K562 (cell line): ENCODE results near the gene BRD4. TPM values are rescaled to one million over a fixed set of nuclear protein-coding genes. Genes with fewer than 3 reads are reported as not detected.

Experiments used
- ATAC-seq: fragments of 200-7000 bp; cut with Tn5 transposase; 3 replicates; pipeline ENCODE4 v1.9.1; 2020; ENCODE audit warnings: moderate library complexity
- BruUV-seq: library from RNA; stranded (reverse); fragments of 400-500 nt; replicated peaks from 2 replicates; lab custom pipeline; 2021; lab: Mats Ljungman, UMichigan
- CTCF ChIA-PET: fragments of 300-600 bp; formaldehyde crosslinking; extraction: SDS; loops from one replicate; lab custom pipeline; 2021; ENCODE audit warnings: low intra/inter-chr PET ratio; lab: Yijun Ruan, JAX
- POLR2A ChIA-PET: fragments of 300-600, 350-650 bp; sonication (Branson Sonifier 250); formaldehyde crosslinking; extraction: SDS; loops from one replicate; lab custom pipeline; 2021; ENCODE audit warnings: antibody characterized with exemption, inconsistent platforms; lab: Yijun Ruan, JAX
- DNase-seq, 4 experiments: peaks; one replicate each; pipeline versions ENCODE4 v3.0.0 to v3.0.0-alpha.2; 2011 to 2018; ENCODE audit warnings: low spot score in 3 of 4, mixed read lengths in 3 of 4; ENCODE audit errors: extremely low read depth in 1 of 4
- FAIRE-seq: peaks from 2 replicates; lab custom pipeline; 2011; peaks lifted over from hg19 to GRCh38; lab: Jason Lieb, UNC
- H2AFZ ChIP-seq: 2 replicates; pipeline ENCODE4 v1.6.0; 2011; ENCODE audit warnings: low read depth, low read length, control low read depth, inconsistent platforms
- H3K27ac ChIP-seq: fragments of 200-600 bp; 3 replicates; pipeline ENCODE4 v1.8.0; 2011; ENCODE audit warnings: low read depth, mild to moderate bottlenecking, control low read depth, inconsistent platforms, low read length, moderate library complexity, mixed read lengths; ENCODE audit errors: extremely low read depth
- H3K27me3 ChIP-seq, 2 experiments: fragments of 300-600 bp in 1 of 2; 2 replicates in 1 of 2; 3 replicates in 1 of 2; pipeline versions ENCODE4 v1.6.0 to v1.8.0; 2011; ENCODE audit warnings: inconsistent platforms in 2 of 2, low read length in 2 of 2, mild to moderate bottlenecking in 1 of 2, mixed read lengths in 1 of 2, moderate library complexity in 1 of 2; ENCODE audit not compliant: control insufficient read depth in 2 of 2, insufficient read depth in 2 of 2
- H3K36me3 ChIP-seq: fragments of 300-600 bp; 3 replicates; pipeline ENCODE4 v1.8.0; 2011; ENCODE audit warnings: mild to moderate bottlenecking, low read length, inconsistent platforms; ENCODE audit not compliant: control insufficient read depth, insufficient read depth
- H3K4me1 ChIP-seq, 2 experiments: fragments of 200-600 bp in 1 of 2; replicated peaks in 1 of 2; 2 replicates in 1 of 2; 3 replicates in 1 of 2; pipeline versions ENCODE4 v1.5.1 to v1.8.0; 2011; ENCODE audit warnings: inconsistent platforms in 2 of 2, low read length in 2 of 2, mild to moderate bottlenecking in 1 of 2, mixed read lengths in 1 of 2, moderate library complexity in 1 of 2; ENCODE audit not compliant: control insufficient read depth in 2 of 2, insufficient read depth in 2 of 2
- H3K4me2 ChIP-seq: 2 replicates; pipeline ENCODE4 v1.6.1; 2011; ENCODE audit warnings: low read length, control low read depth, inconsistent platforms, mixed read lengths; ENCODE audit not compliant: insufficient read depth
- H3K4me3 ChIP-seq: fragments of 200-600 bp; sonication (generic), shearing (Covaris generic); 2 replicates; pipeline ENCODE4 v1.5.1; 2016; ENCODE audit warnings: control low read depth, inconsistent platforms
- H3K79me2 ChIP-seq: fragments of 200-600 bp; 3 replicates; pipeline ENCODE4 v1.8.0; 2011; ENCODE audit warnings: low read length, inconsistent platforms; ENCODE audit not compliant: control insufficient read depth, insufficient read depth
- H3K9ac ChIP-seq, 2 experiments: 2 replicates each; pipeline versions ENCODE4 v1.6.0 to v1.6.1; 2011; ENCODE audit warnings: low read depth in 2 of 2, low read length in 2 of 2, control low read depth in 1 of 2, inconsistent platforms in 1 of 2, mild to moderate bottlenecking in 1 of 2, mixed read lengths in 1 of 2; ENCODE audit not compliant: insufficient read depth in 1 of 2
- H3K9me1 ChIP-seq: one replicate; pipeline ENCODE4 v1.6.0; 2011; ENCODE audit warnings: inconsistent platforms, mild to moderate bottlenecking, low read length, moderate library complexity; ENCODE audit not compliant: control insufficient read depth, insufficient read depth
- H3K9me3 ChIP-seq: replicated peaks from 2 replicates; pipeline ENCODE4 v1.5.1; 2011; ENCODE audit warnings: low read depth, low read length, inconsistent platforms; ENCODE audit not compliant: control insufficient read depth, insufficient read depth
- H4K20me1 ChIP-seq: replicated peaks from 2 replicates; pipeline ENCODE4 v1.6.1; 2011; ENCODE audit warnings: low read length, inconsistent platforms, mixed read lengths; ENCODE audit not compliant: control insufficient read depth, insufficient read depth
- E4F1 ChIP-seq: fragments of 250-450 bp; sonication (Bioruptor Pico); IDR thresholded peaks from 2 replicates; pipeline ENCODE4 v1.5.0; 2021; ENCODE audit warnings: mild to moderate bottlenecking, borderline replicate concordance
- ELF4 ChIP-seq: fragments of 450-650 bp; formaldehyde crosslinking; IDR thresholded peaks from 2 replicates; pipeline ENCODE4 v1.4.0; 2022; ENCODE audit warnings: missing genetic modification characterization
- NFYB ChIP-seq: IDR thresholded peaks from 2 replicates; pipeline ENCODE4 v1.6.1; 2011; ENCODE audit warnings: mild to moderate bottlenecking, moderate library complexity; ENCODE audit not compliant: insufficient read length; ENCODE audit errors: extremely low read depth
- PHB2 ChIP-seq: fragments of 450-650 bp; IDR thresholded peaks from 2 replicates; pipeline ENCODE4 v1.6.1; 2017; ENCODE audit warnings: low read depth
- PHTF2 ChIP-seq: fragments of 250-450 bp; sonication (Bioruptor Pico); IDR thresholded peaks from 2 replicates; pipeline ENCODE4 v1.5.0; 2021; ENCODE audit warnings: mild to moderate bottlenecking
- POLR2H ChIP-seq: IDR thresholded peaks from 2 replicates; pipeline ENCODE4 v1.6.1; 2016; ENCODE audit warnings: missing genetic modification characterization, low read depth, mild to moderate bottlenecking, control low read depth, missing compliant biosample characterization, moderate library complexity
- PPARD ChIP-seq: fragments of 250-450 bp; sonication (Bioruptor Pico); IDR thresholded peaks from 2 replicates; pipeline ENCODE4 v1.8.0; 2022; ENCODE audit warnings: inconsistent platforms, mild to moderate bottlenecking, moderate library complexity
- RBM39 ChIP-seq: fragments of 200-400 bp; formaldehyde crosslinking; optimal IDR thresholded peaks from 2 replicates; pipeline ENCODE3; 2018; ENCODE audit warnings: low read depth, low read length
- SMAD2 ChIP-seq: fragments of 150-350 bp; IDR thresholded peaks from 2 replicates; pipeline ENCODE4 v1.6.1; 2014; ENCODE audit warnings: low read depth, mild to moderate bottlenecking, low read length
- SRSF3 ChIP-seq: fragments of 200-400 bp; formaldehyde crosslinking; IDR thresholded peaks from 2 replicates; pipeline ENCODE4 v1.6.1; 2016; ENCODE audit warnings: mild to moderate bottlenecking, low read length, moderate library complexity; ENCODE audit not compliant: insufficient read depth
- SRSF9 ChIP-seq: fragments of 200-400 bp; formaldehyde crosslinking; IDR thresholded peaks from 2 replicates; pipeline ENCODE4 v1.6.1; 2017; ENCODE audit warnings: low read depth, low read length, borderline replicate concordance
- U2AF1 ChIP-seq: fragments of 200-400 bp; formaldehyde crosslinking; optimal IDR thresholded peaks from 2 replicates; pipeline ENCODE3; 2017; ENCODE audit warnings: mild to moderate bottlenecking, low read depth, low read length, moderate library complexity
- ZBED1 ChIP-seq: IDR thresholded peaks from 2 replicates; pipeline ENCODE4 v1.6.1; 2014
- ZBTB11 ChIP-seq, 3 experiments: fragments of 200-800 bp in 1 of 3; fragments of 250-450 bp in 1 of 3; fragments of 450-650 bp in 1 of 3; sonication (Bioruptor Pico) in 1 of 3; sonication (Bioruptor generic) in 1 of 3; formaldehyde crosslinking in 1 of 3; IDR thresholded peaks; 2 replicates each; pipeline versions ENCODE4 v1.6.1 to v1.8.0; 2016 to 2022; ENCODE audit warnings: mild to moderate bottlenecking in 2 of 3, missing genetic modification characterization in 2 of 3, missing compliant biosample characterization in 1 of 3, moderate library complexity in 1 of 3
- ZBTB26 ChIP-seq: fragments of 450-650 bp; formaldehyde crosslinking; IDR thresholded peaks from 2 replicates; pipeline ENCODE4 v1.4.0; 2022; ENCODE audit warnings: missing genetic modification characterization
- ZNF133 ChIP-seq: fragments of 250-450 bp; sonication (Bioruptor Pico); IDR thresholded peaks from 2 replicates; pipeline ENCODE4 v1.4.0; 2020; ENCODE audit warnings: mild to moderate bottlenecking
- ZNF140 ChIP-seq: fragments of 250-450 bp; sonication (Bioruptor Pico); IDR thresholded peaks from 2 replicates; pipeline ENCODE4 v1.8.0; 2021; ENCODE audit warnings: moderate library complexity, mild to moderate bottlenecking, inconsistent platforms
- WGBS: fragments of 100-300 bp; shearing (Covaris generic); methylation state at CpG from one replicate; pipeline ENCODE4 v1.1.6; 2016; ENCODE audit warnings: low coverage, mixed read lengths; ENCODE audit not compliant: insufficient coverage; ENCODE audit errors: missing lambda C conversion rate; 5-methylcytosine and 5-hydroxymethylcytosine counted together
- in situ Hi-C: fragments of 300-500 bp; cut with MboI; formaldehyde crosslinking; loops from 4 replicates; pipeline ENCODE4 v1.15.0; 2018; ENCODE audit warnings: inconsistent platforms, mixed read lengths
- intact Hi-C: fragments of 100-400 bp; cut with micrococcal nuclease; formaldehyde crosslinking; loops from 2 replicates; pipeline ENCODE4 v1.14.2; 2022
- polyA plus RNA-seq, 8 experiments: library from polyadenylated mRNA; depleted of rRNA in 4 of 8; stranded (reverse) in 5 of 8; unstranded in 3 of 8; fragments of >200 nt; fragmentation: Nextera tagmentation in 2 of 8; fragmentation: Illumina TruSeq in 1 of 8; extraction: Ambion mirVana in 2 of 8; extraction: Trizol in 1 of 8; gene quantifications; 2 replicates each; pipeline versions ENCODE4 v1.2.1 to v1.2.3, GENCODE V29; 2011 to 2014; ENCODE audit warnings: inconsistent platforms in 1 of 8, missing spikeins in 1 of 8
- total RNA-seq, 7 experiments: library from RNA; depleted of rRNA in 6 of 7; stranded (reverse); fragments of >200 nt in 6 of 7; fragmentation: Illumina TruSeq in 2 of 7; extraction: Trizol in 2 of 7; gene quantifications; 2 replicates each; pipeline versions ENCODE4 v1.2.1 to v1.2.3, GENCODE V29; 2011 to 2021; ENCODE audit warnings: low replicate concordance in 1 of 7

BRD4 gene
- total and polyA plus RNA-seq, 9 of the 15 experiments (the other 6 are each of a cell fraction or from before 2014, with no cell fraction given), result 1.8 to 105 (median 15.6) TPM

- Histone ChIP-seq H3K27ac (no peak overlapping the region), H3K4me3 (no peak overlapping the region), H2AFZ (no peak overlapping the region), H3K4me1 (peaks cover 11 to 40% of the 10 kb centered on the region in 2 experiments), H3K36me3 (peaks cover 88% of the 10 kb centered on the region; the same call in 2 of the 3 replicates), H3K9me3 (no peaks in the 10 kb centered on the region), H4K20me1 (peaks cover 24% of the 10 kb centered on the region), H3K79me2 (peaks cover 45% of the 10 kb centered on the region), H3K27me3 (no peaks in the 10 kb centered on the region), H3K4me2 (no peak overlapping the region), H3K9ac (peak overlapping the region in 1 of 2 experiments; percentile 9; a peak in 1 of 4 replicates), H3K9me1 (peaks cover 3% of the 10 kb centered on the region)
- in situ Hi-C loops (no loop called here), intact Hi-C loops (no loop called here)
- 96% methylated on average over 12 of the region's 14 CpGs for WGBS
- ChIA-PET CTCF (no interaction called here), POLR2A (interaction anchor here (0.6 to 3.0 kb wide), 4 partner anchors 11 to 642 kb away, joined by 3 to 10 read pairs (median 3); no protein-coding TSS in a partner anchor)
- no TSS peak for BruUV-seq
- DNase-seq (no peak), ATAC-seq (no peak), FAIRE-seq (no peak)
- TF ChIP-seq ZBED1 (no peak), PHB2 (no peak), POLR2H (tag) (no peak), SMAD2 (no peak), RBM39 (no peak), ZBTB11 (CRISPR knock-in tag; IDR thresholded peaks at IDR 0.05) (no peak), NFYB (no peak), ZNF133 (CRISPR knock-in tag) (no peak), ZBTB26 (CRISPR knock-in tag) (no peak), SRSF3 (no peak), E4F1 (CRISPR knock-in tag) (no peak), ELF4 (CRISPR knock-in tag) (no peak), SRSF9 (no peak), ZNF140 (CRISPR knock-in tag) (no peak), PHTF2 (CRISPR knock-in tag) (no peak), PPARD (no peak), U2AF1 (no peak)
These were observed 40.1 kb upstream of the BRD4 start for GRCh38 chr19:15372470-15372869.
